GM21619 (cell line): ENCODE data around the gene MET.

Source experiments
- ATAC-seq: cut with Tn5 transposase; IDR thresholded peaks from one replicate; pipeline ENCODE4 v1.9.1; 2021; ENCODE audit not compliant: unreplicated experiment

MET gene

GRCh38 chr7:116840256-116840655 is 168.3 kb downstream of the MET start:
- no peak for ATAC-seq

GRCh38 chr7:116842371-116842770 is 170.4 kb downstream of the MET start:
- no peak for ATAC-seq

GRCh38 chr7:116843378-116843777 is 171.4 kb downstream of the MET start:
- ATAC-seq, result no peak
